GM21447 (cell line): ENCODE measurements around the gene NAT8L.

Experiments used
- ATAC-seq: cut with Tn5 transposase; IDR thresholded peaks from one replicate; pipeline ENCODE4 v1.9.1; 2021; ENCODE audit not compliant: unreplicated experiment

The NAT8L gene

GRCh38 chr4:2062808-2063524, 3.8 kb downstream of the NAT8L start:
- ATAC-seq, result no peak

GRCh38 chr4:2063557-2064275, 4.6 kb downstream of the NAT8L start:
- no peak for ATAC-seq

- no peak for ATAC-seq
These were observed 5.3 kb downstream of the NAT8L start for GRCh38 chr4:2064276-2064991.

GRCh38 chr4:2065106-2065930, 6.2 kb downstream of the NAT8L start:
- ATAC-seq, result no peak

GRCh38 chr4:2066011-2066551, 7.0 kb downstream of the NAT8L start:
- no peak for ATAC-seq

GRCh38 chr4:2066571-2067445, 7.7 kb downstream of the NAT8L start:
- no peak for ATAC-seq

- ATAC-seq, result no peak
These were observed 8.5 kb downstream of the NAT8L start for GRCh38 chr4:2067446-2068197.

- ATAC-seq, result no peak
These were observed 9.0 kb downstream of the NAT8L start for GRCh38 chr4:2068198-2068470.

- ATAC-seq, result no peak
These were observed 9.4 kb downstream of the NAT8L start for GRCh38 chr4:2068566-2068965.

- no peak for ATAC-seq
These were observed 10.2 kb downstream of the NAT8L start for GRCh38 chr4:2069161-2069971.

- ATAC-seq, result no peak
These were observed 10.9 kb downstream of the NAT8L start for GRCh38 chr4:2069986-2070385.

GRCh38 chr4:2070421-2071251, 11.5 kb downstream of the NAT8L start:
- no peak for ATAC-seq

GRCh38 chr4:2071252-2071911, 12.3 kb downstream of the NAT8L start:
- no peak for ATAC-seq

- ATAC-seq, result no peak
These were observed 13.1 kb downstream of the NAT8L start for GRCh38 chr4:2071912-2072867.

- ATAC-seq, result no peak
These were observed 14.1 kb downstream of the NAT8L start for GRCh38 chr4:2072971-2073807.
